Thymus (tissue), 11 donors: ENCODE data around the gene WDHD1. TPM values are rescaled to one million over a fixed set of nuclear protein-coding genes. Genes with fewer than 3 reads are reported as not detected.
"Not testable (repeated sequence)": the region's sequence is repeated elsewhere in the genome, so short reads cannot be mapped to it uniquely, and the experiment has no call there.

Source experiments
- DNase-seq, 9 donors: peaks; one replicate each; pipeline ENCODE4 v3.0.0-alpha.2; 2013; ENCODE audit warnings: low spot score in 9 of 9, low read depth in 6 of 9, missing footprints in 1 of 9
- H3K27ac ChIP-seq, 2 donors: one replicate each; pipeline ENCODE4 v1.5.1; 2013; ENCODE audit warnings: control low read depth in 1 of 2, low read depth in 1 of 2, low read length in 1 of 2, mild to moderate bottlenecking in 1 of 2, moderate library complexity in 1 of 2
- H3K27me3 ChIP-seq, 2 donors: one replicate each; pipeline ENCODE4 v1.5.1; 2013; ENCODE audit warnings: low read length in 1 of 2; ENCODE audit not compliant: control insufficient read depth in 2 of 2, insufficient read depth in 1 of 2
- H3K36me3 ChIP-seq, 2 donors: one replicate each; pipeline ENCODE4 v1.5.1; 2013; ENCODE audit warnings: low read length in 1 of 2, mild to moderate bottlenecking in 1 of 2, moderate library complexity in 1 of 2; ENCODE audit not compliant: control insufficient read depth in 2 of 2, insufficient read depth in 2 of 2
- H3K4me1 ChIP-seq, 2 donors: one replicate each; pipeline ENCODE4 v1.5.1; 2013; ENCODE audit warnings: low read length in 2 of 2; ENCODE audit not compliant: control insufficient read depth in 2 of 2, insufficient read depth in 2 of 2
- H3K4me3 ChIP-seq, 2 donors: one replicate each; pipeline ENCODE4 v1.5.1; 2013; ENCODE audit warnings: low read length in 2 of 2, control low read depth in 1 of 2, mild to moderate bottlenecking in 1 of 2
- H3K9me3 ChIP-seq, 2 donors: one replicate each; pipeline ENCODE4 v1.5.1; 2013; ENCODE audit warnings: low read length in 1 of 2, mild to moderate bottlenecking in 1 of 2; ENCODE audit not compliant: control insufficient read depth in 2 of 2, insufficient read depth in 1 of 2
- WGBS: extraction: QIAGEN DNeasy Blood & Tissue Kit; methylation state at CpG from one replicate; pipeline ENCODE4 v1.1.7; 2013; 5-methylcytosine and 5-hydroxymethylcytosine counted together
- polyA plus RNA-seq: library from polyadenylated mRNA; stranded (reverse); fragments of 200-250 nt; gene quantifications from one replicate; pipeline ENCODE4 v1.2.3, GENCODE V29; 2013
- total RNA-seq: library from RNA; stranded (reverse); fragments of 120-200 nt; gene quantifications from one replicate; pipeline ENCODE4 v1.2.4, GENCODE V29; 2013
- donor health status: healthy.

The WDHD1 gene
- total and polyA plus RNA-seq, 2 donors: 3.7 to 20.3 TPM

DNA sequence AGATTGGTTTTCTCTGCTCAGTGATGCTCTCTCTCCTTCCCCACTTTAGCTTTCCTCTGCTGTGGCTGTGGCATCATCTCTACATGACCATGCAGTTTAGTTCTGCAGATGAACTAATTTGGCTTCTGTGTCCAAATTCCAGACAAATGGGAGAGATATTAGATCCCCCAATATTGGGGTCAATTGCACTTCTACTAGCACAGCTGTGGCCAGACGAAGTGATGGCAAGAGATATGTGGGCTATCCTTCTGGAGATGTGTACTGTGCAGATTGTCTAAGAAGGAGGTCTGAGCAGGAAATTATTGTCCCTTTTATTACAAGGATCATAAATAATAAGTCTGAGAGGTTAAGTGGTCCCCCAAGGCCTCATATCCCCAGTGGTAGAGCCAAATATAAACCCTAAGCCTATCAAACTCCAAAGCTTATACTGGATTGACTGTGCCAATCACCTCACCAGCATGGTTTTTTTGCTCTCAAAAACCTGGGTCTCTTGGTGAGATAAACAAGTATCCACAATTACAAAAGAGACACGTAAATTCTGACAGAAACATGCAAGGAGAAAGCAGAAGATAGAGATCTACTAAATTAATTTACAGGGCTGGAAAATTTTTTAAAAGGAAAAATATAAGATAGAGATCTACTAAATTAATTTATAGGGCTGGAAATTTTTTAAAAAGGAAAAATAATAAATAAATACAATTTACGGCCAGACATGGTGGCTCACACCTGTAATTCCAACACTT is 95.1 kb downstream of the WDHD1 start:
- Histone ChIP-seq H3K36me3 (no peaks in the 10 kb centered on the region), H3K4me1 (no peaks in the 10 kb centered on the region), H3K27ac (no peak overlapping the region), H3K27me3 (no peaks in the 10 kb centered on the region), H3K4me3 (no peak overlapping the region), H3K9me3 (no peaks in the 10 kb centered on the region)
- whole genome bisulfite sequencing: 97% methylated on average over 3 of the region's 3 CpGs
- no peak for DNase-seq

DNA sequence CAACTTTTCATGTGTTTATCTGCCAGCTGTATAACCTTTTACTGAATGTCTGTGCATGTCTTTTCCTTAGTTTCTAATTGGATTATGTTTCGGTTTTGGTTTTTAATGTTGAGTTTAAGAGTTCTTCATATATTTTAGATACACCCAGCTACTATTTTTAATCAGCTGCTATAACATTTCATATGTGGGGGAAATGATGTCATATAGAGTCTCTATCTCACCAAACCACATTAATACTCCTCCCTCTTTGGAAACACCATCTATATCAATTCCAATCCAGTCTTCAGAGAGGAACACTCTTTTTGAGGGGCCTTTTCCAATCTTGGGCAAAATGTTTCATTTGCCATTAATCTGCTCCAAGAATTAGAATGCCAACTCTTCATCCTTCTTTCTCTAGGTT is 95.8 kb downstream of the WDHD1 start:
- no peaks in the 10 kb centered on the region for H3K36me3 ChIP-seq
- H3K4me3 ChIP-seq: no peak overlapping the region
- DNase-seq: no peak
- 100% methylated on average over 1 of the region's 1 CpG for WGBS
- no peak overlapping the region for H3K27ac ChIP-seq
- no peaks in the 10 kb centered on the region for H3K27me3 ChIP-seq
- no peaks in the 10 kb centered on the region for H3K4me1 ChIP-seq
- H3K9me3 ChIP-seq: no peaks in the 10 kb centered on the region

DNA sequence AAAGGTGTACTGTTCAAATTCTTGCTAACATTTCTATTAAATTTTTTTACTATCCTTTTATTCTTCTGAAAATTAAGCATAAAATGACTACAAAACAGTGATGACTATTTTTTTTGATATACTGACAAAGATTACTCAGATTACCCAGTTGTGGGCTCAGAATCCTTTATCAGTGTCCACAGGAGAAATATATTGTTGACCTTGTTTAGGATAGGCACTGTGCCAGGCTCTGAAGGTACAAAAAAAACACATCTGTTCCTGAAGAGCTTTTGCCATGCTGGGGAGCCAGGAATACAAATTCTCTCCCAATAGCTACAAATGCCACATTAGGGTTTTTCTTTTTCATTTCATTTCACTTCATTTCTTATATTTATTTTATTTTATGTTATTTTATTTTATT is 97.3 kb downstream of the WDHD1 start:
- no peaks in the 10 kb centered on the region for H3K9me3 ChIP-seq
- no peak overlapping the region for H3K4me3 ChIP-seq
- H3K27ac ChIP-seq: no peak overlapping the region
- no peaks in the 10 kb centered on the region for H3K4me1 ChIP-seq
- H3K36me3 ChIP-seq: no peaks in the 10 kb centered on the region
- H3K27me3 ChIP-seq: no peaks in the 10 kb centered on the region
- no peak for DNase-seq

DNA sequence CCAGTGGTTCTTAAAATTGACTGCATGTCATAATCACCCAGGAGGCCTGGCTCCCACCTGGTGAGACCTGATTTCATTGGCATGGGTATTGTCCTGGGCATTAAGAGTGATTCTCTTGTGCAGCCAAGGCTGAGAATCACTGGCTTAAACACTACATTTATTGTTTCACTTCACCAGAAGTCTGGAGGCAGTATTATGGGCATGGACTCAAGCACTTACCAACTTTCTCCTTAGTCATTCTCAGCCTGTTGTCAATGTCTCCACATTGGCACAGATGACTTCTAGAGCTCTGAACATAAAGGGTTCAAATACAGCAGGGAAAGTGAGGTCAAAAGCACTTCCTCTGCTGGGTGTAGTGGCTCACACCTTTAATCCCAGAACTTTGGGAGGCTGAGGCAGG is 98.7 kb downstream of the WDHD1 start:
- Histone ChIP-seq H3K4me1 (no peaks in the 10 kb centered on the region), H3K4me3 (no peak overlapping the region), H3K27ac (no peak overlapping the region), H3K9me3 (no peaks in the 10 kb centered on the region), H3K27me3 (no peaks in the 10 kb centered on the region), H3K36me3 (no peaks in the 10 kb centered on the region)
- DNase-seq: no peak

DNA sequence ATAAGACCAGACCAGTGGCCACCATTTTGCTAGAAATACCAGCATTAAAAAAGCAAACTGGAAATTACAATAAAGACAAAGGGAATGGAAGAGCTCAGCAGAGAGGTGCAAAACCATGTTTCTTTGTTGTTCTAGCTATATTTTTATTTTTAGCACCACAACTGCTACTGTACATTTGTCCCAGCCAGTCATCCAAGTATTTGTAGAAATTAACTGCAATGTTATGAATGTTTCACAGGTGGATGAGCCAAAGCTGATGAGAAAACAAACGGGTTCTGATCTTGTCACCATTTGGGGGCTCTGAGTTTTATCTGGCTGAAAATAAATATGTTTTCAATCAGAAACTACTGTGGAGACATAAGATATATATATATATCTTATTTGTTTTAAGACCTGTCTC is 99.3 kb downstream of the WDHD1 start:
- H3K9me3 ChIP-seq: no peaks in the 10 kb centered on the region
- no peaks in the 10 kb centered on the region for H3K27me3 ChIP-seq
- 100% methylated on average over 1 of the region's 1 CpG for WGBS
- DNase-seq: no peak
- no peak overlapping the region for H3K4me3 ChIP-seq
- H3K36me3 ChIP-seq: no peaks in the 10 kb centered on the region
- H3K27ac ChIP-seq: no peak overlapping the region
- H3K4me1 ChIP-seq: no peaks in the 10 kb centered on the region

DNA sequence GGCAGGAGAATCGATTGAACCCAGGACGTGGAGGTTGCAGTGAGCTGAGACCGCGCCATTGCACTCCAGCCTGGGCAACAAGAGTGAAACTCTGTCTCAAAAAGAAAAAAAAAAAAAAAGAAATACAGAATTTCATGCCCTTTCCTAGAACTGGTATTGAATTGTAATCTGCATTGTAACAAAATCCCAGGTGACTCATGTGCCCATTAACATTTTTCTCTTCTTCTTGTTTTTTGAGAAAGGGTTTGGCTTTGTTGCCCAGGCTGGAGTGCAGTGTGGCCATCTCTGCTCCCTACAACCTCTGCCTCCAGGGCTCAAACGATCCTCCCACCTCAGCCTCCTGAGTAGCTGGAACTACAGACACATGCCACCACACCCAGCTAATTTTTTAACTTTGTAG is 100.3 kb downstream of the WDHD1 start:
- not testable (repeated sequence) for H3K27me3 ChIP-seq, H3K36me3 ChIP-seq, H3K4me3 ChIP-seq, DNase-seq, H3K27ac ChIP-seq, H3K4me1 ChIP-seq, H3K9me3 ChIP-seq
- WGBS: 98% methylated on average over 5 of the region's 5 CpGs

DNA sequence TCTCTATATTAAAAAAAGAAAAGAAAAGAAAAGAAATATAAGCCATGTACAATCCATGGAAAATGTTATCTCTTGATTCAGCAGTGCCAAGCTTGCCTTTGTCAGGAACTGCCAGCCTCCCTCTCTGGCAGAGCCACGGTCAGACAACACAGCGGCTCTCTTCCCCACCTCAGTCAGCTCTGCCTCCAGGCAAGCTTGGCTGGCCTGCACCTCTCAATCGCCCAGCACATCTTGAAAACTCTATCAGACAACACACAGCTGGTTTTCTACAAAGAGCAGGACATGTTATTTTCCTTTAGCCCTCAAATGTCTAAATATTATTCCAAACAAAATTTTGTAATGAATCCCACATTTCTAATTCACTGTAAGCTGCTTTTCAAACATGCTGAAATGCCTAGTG is 104.3 kb downstream of the WDHD1 start:
- DNase-seq: no peak
- H3K9me3 ChIP-seq: no peaks in the 10 kb centered on the region
- no peaks in the 10 kb centered on the region for H3K36me3 ChIP-seq
- no peak overlapping the region for H3K4me3 ChIP-seq
- H3K27me3 ChIP-seq: no peaks in the 10 kb centered on the region
- H3K4me1 ChIP-seq: no peaks in the 10 kb centered on the region
- WGBS: 96% methylated on average over 3 of the region's 3 CpGs
- no peak overlapping the region for H3K27ac ChIP-seq

DNA sequence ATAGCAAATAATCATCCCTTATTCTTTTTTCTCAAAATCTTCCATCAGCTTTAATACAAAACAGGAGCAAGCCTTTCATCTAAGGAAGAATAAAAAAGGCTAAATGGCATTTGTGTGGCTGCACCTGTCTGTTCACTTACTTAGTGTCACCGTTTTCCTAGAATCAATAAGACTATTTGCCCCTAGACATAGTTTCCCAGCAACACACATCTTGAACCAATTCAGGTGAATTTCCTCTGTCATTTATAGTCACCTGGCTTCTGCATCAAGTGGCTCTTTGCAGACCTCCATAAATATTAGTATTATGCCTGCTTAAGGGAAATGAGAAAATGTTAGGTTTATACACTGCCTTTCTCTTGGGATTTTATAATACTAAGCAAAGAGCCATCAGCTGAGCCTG is 106.8 kb downstream of the WDHD1 start:
- Histone ChIP-seq H3K27me3 (no peaks in the 10 kb centered on the region), H3K36me3 (no peaks in the 10 kb centered on the region)
- WGBS: 92% methylated on average over 1 of the region's 1 CpG

DNA sequence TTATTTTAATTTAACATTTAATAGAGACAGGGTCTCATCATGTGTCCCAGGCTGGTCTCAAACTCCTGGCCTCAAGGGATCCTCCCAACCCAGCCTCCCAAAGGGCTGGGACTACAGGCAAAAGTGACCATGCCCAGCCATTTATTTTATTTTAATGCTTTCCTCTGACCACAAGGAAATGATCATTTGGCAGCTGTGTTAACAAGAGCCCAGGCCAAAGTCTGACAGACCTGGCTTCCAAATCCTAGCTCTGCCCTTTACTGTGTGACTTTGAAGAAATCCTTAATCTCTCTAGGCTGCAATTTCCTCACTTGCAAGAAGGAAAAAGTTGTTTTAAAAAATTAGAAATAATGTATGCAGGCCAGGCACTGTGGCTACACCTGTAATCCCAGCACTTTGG is 107.6 kb downstream of the WDHD1 start:
- H3K27me3 ChIP-seq: no peaks in the 10 kb centered on the region
- H3K9me3 ChIP-seq: no peaks in the 10 kb centered on the region
- H3K27ac ChIP-seq: no peak overlapping the region
- no peak overlapping the region for H3K4me3 ChIP-seq
- no peak for DNase-seq
- H3K36me3 ChIP-seq: no peaks in the 10 kb centered on the region
- H3K4me1 ChIP-seq: no peaks in the 10 kb centered on the region

More for the DNA sequence above, 106.8 kb downstream of the WDHD1 start:
- no peak overlapping the region for H3K27ac ChIP-seq
- no peak overlapping the region for H3K4me3 ChIP-seq
- DNase-seq: no peak
- H3K4me1 ChIP-seq: no peaks in the 10 kb centered on the region
- H3K9me3 ChIP-seq: no peaks in the 10 kb centered on the region

DNA sequence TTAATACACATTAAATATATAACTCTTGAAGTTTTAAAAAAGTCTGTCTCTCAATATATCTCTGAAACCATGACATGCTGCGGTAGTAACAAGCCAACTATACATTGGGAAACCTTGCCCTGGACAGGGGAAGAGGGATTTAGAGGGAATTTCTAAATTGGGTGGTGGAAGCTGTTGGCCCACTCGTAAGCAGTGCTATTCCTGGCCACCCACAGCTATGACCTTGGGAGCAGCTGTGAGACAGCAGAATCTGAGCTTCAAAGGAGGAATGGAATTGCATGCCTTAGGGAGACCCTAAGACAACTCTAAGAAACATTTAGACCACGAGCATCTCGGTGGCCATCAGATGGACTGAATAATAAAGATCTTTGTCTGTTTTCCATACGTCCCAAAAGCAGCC is 108.5 kb downstream of the WDHD1 start:
- no peaks in the 10 kb centered on the region for H3K4me1 ChIP-seq
- DNase-seq: no peak
- no peak overlapping the region for H3K27ac ChIP-seq
- H3K27me3 ChIP-seq: no peaks in the 10 kb centered on the region
- H3K4me3 ChIP-seq: no peak overlapping the region
- WGBS: 94% methylated on average over 5 of the region's 5 CpGs
- H3K9me3 ChIP-seq: no peaks in the 10 kb centered on the region
- no peaks in the 10 kb centered on the region for H3K36me3 ChIP-seq
